Hepatocyte (in vitro differentiated cells): ENCODE results near the gene ZNF664.

ENCODE experiments used
- CTCF ChIP-seq: fragments of 200-600 bp; sonication (generic); IDR thresholded peaks from 2 replicates; pipeline ENCODE4 v1.5.1; 2016; ENCODE audit warnings: antibody characterized with exemption, mild to moderate bottlenecking; ENCODE audit not compliant: poor library complexity
- EZH2phosphoT487 ChIP-seq: fragments of 200-600 bp; sonication (generic); IDR thresholded peaks from one replicate; pipeline ENCODE4 v1.6.1; 2018; ENCODE audit warnings: antibody characterized with exemption, mild to moderate bottlenecking, low read depth, moderate library complexity; ENCODE audit not compliant: unreplicated experiment, severe bottlenecking

- no peak for TF ChIP-seq CTCF
- no peak for TF ChIP-seq EZH2phosphoT487
These were observed 22.3 kb upstream of the ZNF664 start for GRCh38 chr12:123950476-123951349.
